Hematopoietic multipotent progenitor cell (in vitro differentiated cells): ENCODE results near the gene ATG4C. TPM values are rescaled to one million over a fixed set of nuclear protein-coding genes. Genes with fewer than 3 reads are reported as not detected.

Source experiments
- DNase-seq, 3 donors: peaks; one replicate each; pipeline ENCODE4 v3.0.0-alpha.2; 2011 to 2015; ENCODE audit warnings: low read depth in 2 of 3, low spot score in 2 of 3
- total RNA-seq: library from RNA; depleted of rRNA; stranded (reverse); fragments of >200 nt; gene quantifications from one replicate; pipeline ENCODE4 v1.2.3, GENCODE V29; 2012

The ATG4C gene
- total RNA-seq, 1 donor: 7.5 TPM

DNA sequence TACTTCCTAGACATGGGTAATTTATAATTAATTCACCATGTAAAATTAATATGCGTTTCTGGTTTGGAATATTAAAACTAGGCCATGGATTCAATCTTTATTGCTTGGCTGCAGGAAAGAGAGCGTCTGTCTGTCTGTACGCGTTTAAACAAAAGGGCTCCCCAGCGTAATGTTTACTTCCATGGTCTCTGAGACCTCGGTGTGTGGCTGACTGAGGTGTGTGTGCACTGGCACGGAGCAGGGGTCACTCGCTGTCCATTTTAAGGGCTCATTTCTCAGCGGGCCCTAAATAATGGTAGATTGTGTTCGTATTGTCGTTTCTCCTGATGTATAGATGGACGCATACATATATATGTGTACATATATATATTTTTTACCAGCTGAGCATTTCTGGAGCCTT lies 119.6 kb downstream of the ATG4C start:
- DNase-seq: no peak

DNA sequence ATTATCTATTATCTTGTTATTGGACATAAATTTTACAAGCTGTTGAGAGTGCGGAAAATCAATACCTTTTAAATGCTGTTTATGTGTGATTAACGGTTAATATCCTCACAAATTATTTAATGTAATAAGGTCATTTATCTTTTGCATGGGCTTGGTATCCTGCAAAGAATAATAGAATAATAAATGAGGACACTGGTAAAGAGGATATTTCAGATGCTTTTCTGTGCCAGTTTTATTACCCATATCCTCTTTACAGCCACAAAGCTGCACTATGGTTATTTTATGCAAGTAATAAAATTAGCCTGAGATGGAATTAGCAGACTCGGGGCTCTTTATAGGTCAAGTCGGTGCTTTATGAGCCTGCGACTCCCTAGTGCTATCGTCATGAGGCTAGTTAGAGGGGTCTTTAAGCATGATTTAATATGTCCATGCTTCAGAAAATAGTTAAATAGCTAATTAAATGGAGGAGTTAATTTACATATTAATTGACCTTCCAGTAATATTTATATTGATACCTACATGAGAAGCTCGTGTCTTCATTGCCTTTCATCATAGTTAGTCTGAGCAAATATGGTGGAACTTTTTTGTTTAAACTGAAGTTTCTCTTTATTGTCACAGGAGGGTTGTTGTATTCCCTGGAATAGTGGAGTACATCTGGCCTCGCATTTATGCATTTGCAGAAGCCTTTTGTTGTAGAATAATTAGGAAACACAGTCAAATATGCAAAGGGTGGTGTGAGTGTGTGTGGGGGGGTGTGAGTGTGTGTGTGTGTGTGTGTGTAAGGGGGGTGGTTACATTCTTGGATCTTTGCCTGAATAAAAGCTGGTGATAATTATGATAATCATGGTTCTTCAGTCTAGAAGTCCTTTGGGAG lies 120.3 kb downstream of the ATG4C start:
- no peak for DNase-seq

DNA sequence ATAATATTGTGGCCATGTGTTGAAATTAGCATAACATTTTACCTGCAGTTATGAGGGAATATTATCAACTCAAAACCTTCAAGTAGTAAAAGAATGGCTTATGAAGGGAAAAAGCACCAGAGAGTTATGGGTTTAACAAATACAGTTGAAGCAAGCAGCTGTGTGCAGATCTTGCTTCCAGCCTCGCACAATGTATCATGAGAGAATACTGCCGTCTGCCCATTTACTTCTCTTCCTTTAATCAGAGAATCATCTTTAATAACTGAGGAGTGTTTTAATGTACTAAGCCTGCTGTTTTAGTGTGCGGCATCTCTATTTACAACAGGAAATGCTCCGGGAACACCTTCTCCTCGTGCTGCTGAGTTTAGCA lies 120.9 kb downstream of the ATG4C start:
- no peak for DNase-seq

DNA sequence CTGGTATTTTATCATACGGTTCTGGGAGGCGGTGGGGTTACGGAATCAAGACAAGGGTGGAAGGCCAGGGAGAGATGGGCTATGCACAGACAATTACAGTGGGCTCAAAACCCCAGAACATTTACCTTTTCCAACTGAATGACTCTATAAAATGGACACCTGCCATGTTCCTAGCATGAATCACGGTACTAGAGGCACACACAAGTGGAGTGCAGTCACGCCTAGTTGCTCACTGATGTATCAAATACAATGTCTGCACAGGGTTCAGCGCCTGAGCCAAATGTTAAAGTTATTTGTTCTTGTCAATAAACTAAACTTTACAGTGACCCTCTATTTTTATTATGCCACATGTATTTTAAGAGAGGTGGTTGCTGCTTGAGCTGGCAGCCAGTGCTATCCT lies 121.4 kb downstream of the ATG4C start:
- no peak for DNase-seq

DNA sequence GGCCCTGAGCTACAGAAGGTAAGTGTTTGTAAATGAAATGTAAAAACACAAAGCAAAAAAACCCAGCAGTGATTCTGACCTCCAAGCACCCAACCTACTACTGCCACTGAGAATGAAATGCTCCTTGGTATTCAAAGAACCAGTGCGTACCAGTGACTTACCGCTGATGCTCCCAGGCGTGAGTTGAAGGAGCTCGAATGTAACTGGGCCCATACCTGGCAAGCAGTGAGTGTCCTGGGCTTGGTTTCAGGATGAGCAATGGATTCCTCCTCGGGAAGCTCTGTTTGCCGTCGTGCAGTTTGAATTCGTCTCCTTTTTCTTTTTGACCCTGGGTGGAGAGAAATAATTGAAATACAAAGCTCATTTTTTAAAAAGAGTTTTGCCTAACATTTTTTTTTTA lies 121.9 kb downstream of the ATG4C start:
- no peak for DNase-seq

DNA sequence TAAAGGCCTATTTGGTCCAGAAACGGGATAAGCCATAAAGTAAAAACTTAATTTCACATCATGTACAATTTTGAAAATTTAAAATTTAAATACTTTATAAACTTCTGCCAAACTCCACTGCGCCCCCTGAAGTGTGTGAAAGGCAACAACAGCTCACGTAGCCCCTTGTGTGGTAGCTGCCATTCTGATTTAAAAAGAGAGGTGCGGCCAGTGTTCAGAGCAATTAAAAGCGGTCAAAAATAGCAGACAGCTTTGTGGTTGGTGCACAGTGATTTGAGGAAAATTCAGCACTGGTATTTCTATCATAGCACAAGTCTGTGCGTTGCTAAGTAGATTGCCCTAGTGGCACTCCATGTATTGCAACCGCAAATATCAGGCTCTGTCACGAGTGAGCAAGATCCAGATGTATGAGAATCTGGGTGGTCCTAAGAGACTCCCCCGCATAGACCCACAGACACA lies 122.5 kb downstream of the ATG4C start:
- peak in 2 of 3 donors; percentile 5 to 46 for DNase-seq

DNA sequence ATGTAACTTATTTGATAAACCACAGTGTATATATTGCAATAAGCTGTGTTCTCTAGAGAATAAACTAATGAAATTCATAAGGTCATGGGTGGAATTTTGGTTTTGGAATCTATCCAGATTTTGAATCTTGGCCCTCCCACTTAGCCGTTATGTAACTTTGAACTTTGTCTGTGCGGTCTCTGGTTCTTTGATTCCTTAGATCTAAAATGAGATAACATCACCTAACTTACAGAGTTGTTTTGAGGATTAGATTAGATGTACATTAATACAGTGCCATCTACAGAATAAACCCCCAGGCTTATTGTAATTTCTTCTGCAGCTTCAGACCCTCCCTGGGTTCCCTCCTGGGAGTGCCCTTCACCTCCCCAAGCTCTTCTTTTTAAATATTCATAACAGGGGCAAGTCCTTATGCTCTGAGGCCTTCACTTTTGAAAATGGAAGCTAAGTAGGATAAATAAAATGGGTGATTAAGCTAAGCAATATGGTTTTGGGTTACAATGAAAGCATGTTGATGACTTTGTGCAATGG lies 124.3 kb downstream of the ATG4C start:
- DNase-seq: no peak

DNA sequence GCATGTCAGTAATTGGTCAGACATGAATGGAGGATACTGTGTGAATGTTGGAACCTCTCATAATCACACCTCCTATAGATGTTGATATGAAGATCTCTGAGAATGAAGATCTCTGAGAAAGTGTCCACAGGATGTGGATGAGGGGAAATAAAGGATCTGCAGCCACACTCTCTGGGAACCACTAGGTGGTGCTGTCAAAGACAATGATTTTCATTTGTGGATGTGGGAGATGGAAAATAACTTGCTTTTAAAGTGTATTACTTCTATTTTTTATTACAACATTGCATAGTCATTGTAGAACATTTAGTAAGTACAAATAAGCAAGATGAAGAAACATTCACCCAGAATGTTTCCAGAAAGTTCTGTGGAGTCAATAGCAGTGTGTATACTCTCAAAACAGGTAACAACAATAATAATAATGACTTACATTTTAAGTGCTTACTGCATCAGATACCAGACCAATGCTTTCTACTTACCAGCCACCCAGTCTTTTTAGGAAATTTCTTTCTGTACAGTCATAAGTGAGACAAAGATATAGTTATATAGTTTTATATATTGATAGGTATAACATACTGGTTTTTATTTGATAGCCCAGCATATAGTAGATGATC lies 128.2 kb downstream of the ATG4C start:
- peak in 2 of 3 donors; percentile 1 to 15 for DNase-seq

Other genes starting within 250 kb of the ATG4C start
- not detected for gene ANGPTL3, start 186.6 kb upstream of the ATG4C start, total RNA-seq
- gene DOCK7, start 95.7 kb upstream of the ATG4C start, total RNA-seq: 15.3 TPM